Neural cell (in vitro differentiated cells): Measurements from ENCODE around the gene TBP. TPM values are rescaled to one million over a fixed set of nuclear protein-coding genes. Genes with fewer than 3 reads are reported as not detected.
A peak's percentile ranks its signal among the peaks of the same experiment; 100 is the strongest.

Source experiments
- H2AFZ ChIP-seq: fragments of 200-600, 300-800 bp; sonication (generic), shearing (Covaris generic); 2 replicates; pipeline ENCODE4 v1.6.0; 2014; ENCODE audit warnings: low read depth, mild to moderate bottlenecking, antibody characterized with exemption, low read length, moderate library complexity
- H3F3A ChIP-seq: fragments of 200-600 bp; shearing (Covaris generic); 2 replicates; pipeline ENCODE4 v1.6.1; 2016; ENCODE audit warnings: mild to moderate bottlenecking, moderate library complexity, mixed read lengths, antibody characterized with exemption, low read length; ENCODE audit not compliant: insufficient read depth, poor library complexity, severe bottlenecking
- H3K27ac ChIP-seq: fragments of 200-600, 300-800 bp; sonication (generic), shearing (Covaris generic); 2 replicates; pipeline ENCODE4 v1.5.1; 2014; ENCODE audit warnings: mild to moderate bottlenecking, low read length, moderate library complexity
- H3K27me3 ChIP-seq: fragments of 300-800, 200-600 bp; sonication (generic), shearing (Covaris generic); 2 replicates; pipeline ENCODE4 v1.6.0; 2014; ENCODE audit warnings: mild to moderate bottlenecking, low read depth, low read length, moderate library complexity; ENCODE audit not compliant: insufficient read depth
- H3K36me3 ChIP-seq: fragments of 300-800, 200-600 bp; sonication (generic), shearing (Covaris generic); 2 replicates; pipeline ENCODE4 v1.5.1; 2014; ENCODE audit warnings: mild to moderate bottlenecking, antibody characterized with exemption, low read length, moderate library complexity; ENCODE audit not compliant: insufficient read depth
- H3K4me2 ChIP-seq: fragments of 300-800, 200-600 bp; sonication (generic), shearing (Covaris generic); 2 replicates; pipeline ENCODE4 v1.6.0; 2014; ENCODE audit warnings: mild to moderate bottlenecking, low read length
- H3K4me3 ChIP-seq: fragments of 300-800, 200-600 bp; sonication (generic), shearing (Covaris generic); 2 replicates; pipeline ENCODE4 v1.5.1; 2014; ENCODE audit warnings: mild to moderate bottlenecking, low read length, moderate library complexity
- H3K79me2 ChIP-seq: fragments of 200-600 bp; shearing (Covaris generic); replicated peaks from 2 replicates; pipeline ENCODE4 v1.6.0; 2014; ENCODE audit warnings: mild to moderate bottlenecking, low read length, moderate library complexity; ENCODE audit not compliant: insufficient read depth
- H3K9ac ChIP-seq: fragments of 300-800, 200-600 bp; sonication (generic), shearing (Covaris generic); 2 replicates; pipeline ENCODE4 v1.6.1; 2016; ENCODE audit warnings: mild to moderate bottlenecking, low read length, mixed read lengths
- H3K9me2 ChIP-seq: fragments of 200-600 bp; shearing (Covaris generic); 2 replicates; pipeline ENCODE4 v1.6.1; 2016; ENCODE audit warnings: mild to moderate bottlenecking, low read length, mixed read lengths; ENCODE audit not compliant: insufficient read depth
- H3K9me3 ChIP-seq: fragments of 200-600, 300-800 bp; sonication (generic), shearing (Covaris generic); 2 replicates; pipeline ENCODE4 v1.6.1; 2016; ENCODE audit warnings: mild to moderate bottlenecking, mixed run types, low read length, moderate library complexity, mixed read lengths
- H4K20me1 ChIP-seq: fragments of 200-600 bp; shearing (Covaris generic); 2 replicates; pipeline ENCODE4 v1.6.1; 2016; ENCODE audit warnings: mild to moderate bottlenecking, mixed run types; ENCODE audit not compliant: insufficient read depth
- CTCF ChIP-seq: fragments of 450-650 bp; IDR thresholded peaks from 2 replicates; pipeline ENCODE4 v1.5.1; 2014; ENCODE audit warnings: antibody characterized with exemption, mild to moderate bottlenecking, moderate library complexity; ENCODE audit not compliant: poor library complexity, severe bottlenecking
- EP300 ChIP-seq: fragments of 450-650 bp; conservative IDR thresholded peaks from 2 replicates; pipeline ENCODE4 v1.6.1; 2014; ENCODE audit warnings: antibody characterized with exemption, mild to moderate bottlenecking, moderate library complexity; ENCODE audit not compliant: poor library complexity, severe bottlenecking
- EZH2 ChIP-seq: fragments of 200-600, 300-800 bp; shearing (Covaris generic), sonication (generic); IDR thresholded peaks from 2 replicates; pipeline ENCODE4 v1.6.1; 2014; ENCODE audit warnings: antibody characterized with exemption, low read length, borderline replicate concordance, mild to moderate bottlenecking; ENCODE audit not compliant: insufficient read depth, poor library complexity, severe bottlenecking
- MXI1 ChIP-seq: fragments of 450-650 bp; conservative IDR thresholded peaks from 2 replicates; pipeline ENCODE4 v1.6.1; 2014; ENCODE audit warnings: antibody characterized with exemption, mild to moderate bottlenecking; ENCODE audit not compliant: poor library complexity, severe bottlenecking
- POLR2AphosphoS5 ChIP-seq: IDR thresholded peaks from 2 replicates; pipeline ENCODE4 v1.6.1; 2012
- RAD21 ChIP-seq: fragments of 450-650 bp; conservative IDR thresholded peaks from 2 replicates; pipeline ENCODE4 v1.6.1; 2014; ENCODE audit warnings: antibody characterized with exemption, mild to moderate bottlenecking, moderate library complexity
- REST ChIP-seq: IDR thresholded peaks from 2 replicates; pipeline ENCODE4 v1.6.1; 2012; ENCODE audit warnings: borderline replicate concordance
- SMC3 ChIP-seq: fragments of 450-650 bp; conservative IDR thresholded peaks from 2 replicates; pipeline ENCODE4 v1.6.1; 2014; ENCODE audit warnings: antibody characterized with exemption, mild to moderate bottlenecking, moderate library complexity; ENCODE audit not compliant: poor library complexity
- TAF1 ChIP-seq: IDR thresholded peaks from 2 replicates; pipeline ENCODE4 v1.6.1; 2012; ENCODE audit warnings: low read depth
- polyA plus RNA-seq: library from polyadenylated mRNA; depleted of rRNA; stranded (reverse); fragments of >200 nt; gene quantifications from 2 replicates; pipeline ENCODE4 v1.2.3, GENCODE V29; 2014

The TBP gene
- polyA plus RNA-seq, 1 donor from 2014 or later = 30.2 TPM

- Histone ChIP-seq H3K27ac (peak within 1 kb of the TSS; percentile 83), H4K20me1 (no peaks in the 10 kb centered on the region), H3K9me2 (no peaks in the 10 kb centered on the region), H3F3A (no peaks in the 10 kb centered on the region), H3K9me3 (no peaks in the 10 kb centered on the region), H2AFZ (peak within 1 kb of the TSS; percentile 99), H3K36me3 (peaks cover 5% of the 10 kb centered on the region), H3K27me3 (no peaks in the 10 kb centered on the region), H3K79me2 (no peaks in the 10 kb centered on the region), H3K4me2 (peak within 1 kb of the TSS; percentile 99), H3K9ac (peak within 1 kb of the TSS; percentile 86), H3K4me3 (peak within 1 kb of the TSS; percentile 87)
- no peak for TF ChIP-seq RAD21
- TF ChIP-seq POLR2AphosphoS5 = peak; percentile 81
- peak; percentile 34 for TF ChIP-seq SMC3
- TF ChIP-seq EP300 = peak; percentile 57
- no peak for TF ChIP-seq EZH2
- TF ChIP-seq CTCF = no peak
- TF ChIP-seq TAF1 = peak; percentile 52
- peak; percentile 52 for TF ChIP-seq REST
- peak; percentile 98 for TF ChIP-seq MXI1
These were observed 30.2 kb downstream of the TBP start, which contains the start of gene PDCD2 for GRCh38 chr6:170584181-170584953. Gene PDCD2 (minus strand): TSS chr6:170584637. CDS start chr6:170584581, 56 bp downstream.

DNA sequence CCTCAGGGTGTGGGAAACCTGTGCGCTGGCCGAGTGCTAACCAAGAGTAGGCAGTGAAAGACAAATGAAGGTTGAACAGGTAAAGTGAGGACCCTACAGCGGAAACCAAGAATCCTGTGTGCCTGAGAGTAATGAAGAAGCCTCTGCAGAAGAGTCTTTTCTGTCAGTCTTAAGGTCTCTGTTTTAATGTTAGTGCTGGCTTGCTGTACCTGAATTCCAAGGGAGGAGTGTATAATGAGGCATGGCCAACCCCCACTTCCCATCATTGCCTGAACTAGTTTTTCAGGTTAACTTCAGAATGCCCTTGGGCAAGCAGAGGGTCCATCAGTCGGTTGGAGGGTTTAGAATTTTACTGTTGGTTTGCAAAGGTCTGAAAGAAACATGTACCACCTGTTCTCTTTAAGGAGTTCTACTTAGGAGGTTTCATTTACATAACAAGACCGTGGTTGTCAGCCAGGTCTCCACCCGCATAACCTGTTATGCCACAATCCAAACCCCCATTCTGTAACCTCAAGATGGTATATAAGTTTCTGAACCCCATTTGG, 30.9 kb downstream of the TBP start:
- no peak for TF ChIP-seq RAD21
- TF ChIP-seq SMC3 = no peak
- TF ChIP-seq EZH2 = no peak
- no peak for TF ChIP-seq POLR2AphosphoS5
- no peak for TF ChIP-seq REST
- TF ChIP-seq EP300 = no peak
- no peak for TF ChIP-seq CTCF
- TF ChIP-seq MXI1 = no peak
- TF ChIP-seq TAF1 = no peak
- H3K9ac ChIP-seq = peak overlapping the region; percentile 86
- H3K27me3 ChIP-seq = no peaks in the 10 kb centered on the region
- H3K9me3 ChIP-seq = no peaks in the 10 kb centered on the region
- H3K36me3 ChIP-seq = peaks cover 5% of the 10 kb centered on the region
- no peaks in the 10 kb centered on the region for H3K9me2 ChIP-seq
- no peaks in the 10 kb centered on the region for H3F3A ChIP-seq
- H3K4me2 ChIP-seq = peak overlapping the region; percentile 87
- H3K79me2 ChIP-seq = no peaks in the 10 kb centered on the region
- no peaks in the 10 kb centered on the region for H4K20me1 ChIP-seq
- peak overlapping the region; percentile 83 for H3K27ac ChIP-seq
- peak overlapping the region; percentile 87 for H3K4me3 ChIP-seq
- peak overlapping the region; percentile 99 for H2AFZ ChIP-seq
